Body of pancreas (tissue), 4 donors: ENCODE results near the gene CHRD. TPM values are rescaled to one million over a fixed set of nuclear protein-coding genes. Genes with fewer than 3 reads are reported as not detected.

Experiments
- ATAC-seq: fragments of 150-250 bp; one replicate; pipeline ENCODE4 v1.9.1; 2016
- DNase-seq, 4 donors: peaks; one replicate each; pipeline ENCODE4 v3.0.0-alpha.2; 2019
- H3K27ac ChIP-seq, 4 donors: fragments of 200-600 bp; sonication (generic); 1 replicate in 3 of 4; 2 replicates in 1 of 4; pipeline versions ENCODE4 v1.5.1 to v1.6.1; 2016 to 2019; ENCODE audit warnings: mild to moderate bottlenecking in 1 of 4, mixed read lengths in 1 of 4, moderate library complexity in 1 of 4
- H3K27me3 ChIP-seq, 2 donors: fragments of 200-600 bp; sonication (generic); one replicate each; pipeline ENCODE4 v1.6.0; 2016; ENCODE audit warnings: mild to moderate bottlenecking in 1 of 2
- H3K36me3 ChIP-seq, 2 donors: fragments of 200-600 bp; sonication (generic); replicated peaks in 1 of 2; 2 replicates each; pipeline ENCODE4 v1.5.1; 2016; ENCODE audit warnings: low read depth in 2 of 2; ENCODE audit not compliant: insufficient read depth in 1 of 2
- H3K4me1 ChIP-seq: fragments of 200-600 bp; sonication (generic); one replicate; pipeline ENCODE4 v1.6.0; 2016
- H3K4me3 ChIP-seq, 2 donors: fragments of 200-600 bp; sonication (generic); 1 replicate in 1 of 2; 2 replicates in 1 of 2; pipeline ENCODE4 v1.5.1; 2016 to 2019
- H3K9me3 ChIP-seq, 3 donors: fragments of 200-600 bp; sonication (generic); 1 replicate in 2 of 3; 2 replicates in 1 of 3; pipeline ENCODE4 v1.5.1; 2016
- CTCF ChIP-seq, 7 experiments: fragments of 450-650 bp in 4 of 7; fragments of 200-600 bp in 3 of 7; sonication (generic) in 3 of 7; IDR thresholded peaks; one replicate each; pipeline ENCODE4 v1.5.1; 2016 to 2019; ENCODE audit warnings: antibody characterized with exemption in 7 of 7
- POLR2A ChIP-seq, 3 donors: fragments of 450-650 bp; IDR thresholded peaks; one replicate each; pipeline ENCODE4 v1.6.1; 2016; ENCODE audit warnings: antibody characterized with exemption in 3 of 3, mild to moderate bottlenecking in 2 of 3
- WGBS, 2 donors: methylation state at CpG; one replicate each; pipeline ENCODE4 v1.1.5; 2017; 5-methylcytosine and 5-hydroxymethylcytosine counted together
- intact Hi-C: fragments of 100-400 bp; cut with DNase I; formaldehyde crosslinking; loops from one replicate; pipeline ENCODE4 v1.15.1; 2023
- total RNA-seq, 2 donors: library from RNA; depleted of rRNA; stranded (reverse); fragments of >200 nt; gene quantifications; one replicate each; pipeline ENCODE4 v1.1.0, GENCODE V29; 2016

Gene CHRD
- total RNA-seq, 2 donors from 2014 or later: 47.2 to 50.4 TPM

GRCh38 chr3:184405075-184406030, 25.5 kb downstream of the CHRD start:
- H3K4me1 ChIP-seq: no peaks in the 10 kb centered on the region
- H3K27ac ChIP-seq: no peak overlapping the region
- no peaks in the 10 kb centered on the region for H3K36me3 ChIP-seq
- intact Hi-C loops: no loop called here
- H3K9me3 ChIP-seq: no peaks in the 10 kb centered on the region
- no peak for ATAC-seq
- H3K27me3 ChIP-seq: no peaks in the 10 kb centered on the region
- 71 to 78% methylated on average over 20 of the region's 20 CpGs for WGBS, 2 donors
- TF ChIP-seq POLR2A (IDR thresholded peaks at IDR 0.05) (no peak), CTCF (IDR thresholded peaks at IDR 0.05) (no peak)
- no peak for DNase-seq
- no peak overlapping the region for H3K4me3 ChIP-seq

- TF ChIP-seq CTCF (IDR thresholded peaks at IDR 0.05) (no peak), POLR2A (IDR thresholded peaks at IDR 0.05) (no peak)
- DNase-seq: no peak
- WGBS, 2 donors: 85 to 90% methylated on average over 6 to 8 of the region's 8 CpGs
- Histone ChIP-seq H3K36me3 (no peaks in the 10 kb centered on the region), H3K27me3 (no peaks in the 10 kb centered on the region), H3K4me1 (no peaks in the 10 kb centered on the region), H3K4me3 (no peak overlapping the region), H3K9me3 (no peaks in the 10 kb centered on the region), H3K27ac (no peak overlapping the region)
- no peak for ATAC-seq
- intact Hi-C loops: no loop called here
These were observed 29.6 kb downstream of the CHRD start for GRCh38 chr3:184409331-184409926.

GRCh38 chr3:184409946-184410500, 30.2 kb downstream of the CHRD start:
- Histone ChIP-seq H3K4me3 (no peak overlapping the region), H3K27me3 (no peaks in the 10 kb centered on the region), H3K27ac (no peak overlapping the region), H3K36me3 (no peaks in the 10 kb centered on the region), H3K4me1 (no peaks in the 10 kb centered on the region), H3K9me3 (no peaks in the 10 kb centered on the region)
- ATAC-seq (no peak), DNase-seq (no peak)
- no peak for TF ChIP-seq CTCF (IDR thresholded peaks at IDR 0.05)
- 68 to 69% methylated on average over 11 to 12 of the region's 12 CpGs for whole genome bisulfite sequencing, 2 donors
- intact Hi-C loops: loop anchor here (10.0 kb wide), 1 partner anchor 105 kb away; no protein-coding TSS in a partner anchor

GRCh38 chr3:184414418-184415202, 34.8 kb downstream of the CHRD start:
- Histone ChIP-seq H3K9me3 (no peaks in the 10 kb centered on the region), H3K27me3 (no peaks in the 10 kb centered on the region), H3K36me3 (no peaks in the 10 kb centered on the region), H3K4me3 (no peak overlapping the region), H3K27ac (no peak overlapping the region), H3K4me1 (no peaks in the 10 kb centered on the region)
- intact Hi-C loops: loop anchor here (10.0 kb wide), 1 partner anchor 100 kb away; no protein-coding TSS in a partner anchor
- TF ChIP-seq CTCF (IDR thresholded peaks at IDR 0.05): no peak
- TF ChIP-seq POLR2A (IDR thresholded peaks at IDR 0.05): no peak
- 78 to 82% methylated on average over 15 to 16 of the region's 16 CpGs for WGBS, 2 donors
- no peak for DNase-seq
- ATAC-seq: no peak
